Smooth muscle cell (in vitro differentiated cells): ENCODE data around the gene CELF2. TPM values are rescaled to one million over a fixed set of nuclear protein-coding genes. Genes with fewer than 3 reads are reported as not detected.

ENCODE experiments used
- DNase-seq: peaks from one replicate; lab custom pipeline; 2025; ENCODE audit not compliant: unreplicated experiment; lab: John Stamatoyannopoulos, UW
- H2AFZ ChIP-seq: fragments of 200-600 bp; sonication (generic); 2 replicates; pipeline ENCODE4 v1.6.0; 2016; ENCODE audit warnings: antibody characterized with exemption, low read depth, mild to moderate bottlenecking
- H3F3A ChIP-seq: fragments of 200-600 bp; sonication (generic); 2 replicates; pipeline ENCODE4 v1.6.0; 2017; ENCODE audit warnings: antibody characterized with exemption, low read depth
- H3K27ac ChIP-seq: fragments of 200-600 bp; sonication (generic); 2 replicates; pipeline ENCODE4 v1.5.1; 2016; ENCODE audit warnings: low read depth, mild to moderate bottlenecking
- H3K27me3 ChIP-seq: fragments of 200-600 bp; sonication (generic); 2 replicates; pipeline ENCODE4 v1.6.1; 2016; ENCODE audit warnings: low read depth, mild to moderate bottlenecking
- H3K36me3 ChIP-seq: fragments of 200-600 bp; sonication (generic); 2 replicates; pipeline ENCODE4 v1.5.1; 2016; ENCODE audit warnings: low read depth
- H3K4me1 ChIP-seq: fragments of 200-600 bp; sonication (generic); 2 replicates; pipeline ENCODE4 v1.5.1; 2016; ENCODE audit warnings: low read depth
- H3K4me2 ChIP-seq: fragments of 200-600 bp; sonication (generic); 2 replicates; pipeline ENCODE4 v1.6.0; 2016; ENCODE audit warnings: mild to moderate bottlenecking
- H3K4me3 ChIP-seq: fragments of 200-600 bp; sonication (generic); 2 replicates; pipeline ENCODE4 v1.5.1; 2016; ENCODE audit warnings: mild to moderate bottlenecking
- H3K79me2 ChIP-seq: fragments of 200-600 bp; sonication (generic); 2 replicates; pipeline ENCODE4 v1.6.0; 2016; ENCODE audit warnings: low read depth, mild to moderate bottlenecking
- H3K9ac ChIP-seq: fragments of 200-600 bp; sonication (generic); 2 replicates; pipeline ENCODE4 v1.6.0; 2016; ENCODE audit warnings: low read depth
- H3K9me3 ChIP-seq: fragments of 200-600 bp; sonication (generic); replicated peaks from 2 replicates; pipeline ENCODE4 v1.5.1; 2016; ENCODE audit warnings: low read depth
- H4K20me1 ChIP-seq: fragments of 200-600 bp; sonication (generic); 2 replicates; pipeline ENCODE4 v1.6.0; 2016; ENCODE audit warnings: low read depth
- CTCF ChIP-seq: fragments of 200-600 bp; sonication (generic); IDR thresholded peaks from 2 replicates; pipeline ENCODE4 v1.5.1; 2017; ENCODE audit warnings: borderline replicate concordance, mild to moderate bottlenecking, antibody characterized with exemption; ENCODE audit not compliant: insufficient read depth, poor library complexity, severe bottlenecking
- WGBS: methylation state at CpG from one replicate; pipeline ENCODE4 v1.1.7; 2016; ENCODE audit warnings: low lambda C conversion rate; 5-methylcytosine and 5-hydroxymethylcytosine counted together
- polyA plus RNA-seq: library from polyadenylated mRNA; unstranded; fragments of >200 nt; fragmentation: Nextera tagmentation; extraction: Ambion mirVana; gene quantifications from 2 replicates; pipeline ENCODE4 v1.2.1, GENCODE V29; 2016
- total RNA-seq: library from RNA; depleted of rRNA; stranded (reverse); fragments of >200 nt; gene quantifications from 2 replicates; pipeline ENCODE4 v1.2.3, GENCODE V29; 2014

CELF2 gene
- total and polyA plus RNA-seq, 2 experiments from 2014 or later, result 3.0 to 4.7 TPM

- 96% methylated on average over 7 of the region's 7 CpGs for WGBS
- H3K9ac ChIP-seq, result no peak overlapping the region
Measured at GRCh38 chr10:11195623-11196022, 178.0 kb downstream of the CELF2 start.

GRCh38 chr10:11197266-11197712 is 179.6 kb downstream of the CELF2 start:
- H3K36me3 ChIP-seq, result no peaks in the 10 kb centered on the region
- H3K4me2 ChIP-seq, result peak overlapping the region; percentile 57
- DNase-seq, result no peak
- WGBS, result 41% methylated on average over 7 of the region's 7 CpGs
- peaks cover 9% of the 10 kb centered on the region for H3K27me3 ChIP-seq
- TF ChIP-seq CTCF, result no peak
- H4K20me1 ChIP-seq, result no peaks in the 10 kb centered on the region
- H3K9me3 ChIP-seq, result no peaks in the 10 kb centered on the region
- H3K4me3 ChIP-seq, result no peak overlapping the region
- H3K9ac ChIP-seq, result no peak overlapping the region
- no peak overlapping the region for H3K27ac ChIP-seq
- H3K79me2 ChIP-seq, result no peaks in the 10 kb centered on the region
- no peaks in the 10 kb centered on the region for H3F3A ChIP-seq
- H3K4me1 ChIP-seq, result no peaks in the 10 kb centered on the region
- H2AFZ ChIP-seq, result no peak overlapping the region

More at GRCh38 chr10:11195623-11196022, 178.0 kb downstream of the CELF2 start:
- no peaks in the 10 kb centered on the region for H3K9me3 ChIP-seq
- H3F3A ChIP-seq, result no peaks in the 10 kb centered on the region
- DNase-seq, result no peak
- H3K79me2 ChIP-seq, result no peaks in the 10 kb centered on the region
- H3K27ac ChIP-seq, result no peak overlapping the region
- no peaks in the 10 kb centered on the region for H3K36me3 ChIP-seq
- TF ChIP-seq CTCF, result no peak
- peaks cover 5% of the 10 kb centered on the region for H3K27me3 ChIP-seq
- no peaks in the 10 kb centered on the region for H3K4me1 ChIP-seq
- H3K4me2 ChIP-seq, result no peak overlapping the region
- no peak overlapping the region for H3K4me3 ChIP-seq
- no peaks in the 10 kb centered on the region for H4K20me1 ChIP-seq
- H2AFZ ChIP-seq, result no peak overlapping the region

- WGBS, result 18% methylated on average over 3 of the region's 3 CpGs
- Histone ChIP-seq H3F3A (no peaks in the 10 kb centered on the region), H2AFZ (no peak overlapping the region), H3K4me2 (peak overlapping the region; percentile 57), H4K20me1 (no peaks in the 10 kb centered on the region), H3K4me3 (no peak overlapping the region), H3K79me2 (no peaks in the 10 kb centered on the region), H3K4me1 (no peaks in the 10 kb centered on the region), H3K9ac (no peak overlapping the region), H3K27ac (no peak overlapping the region), H3K27me3 (peaks cover 9% of the 10 kb centered on the region), H3K36me3 (no peaks in the 10 kb centered on the region), H3K9me3 (no peaks in the 10 kb centered on the region)
- DNase-seq, result no peak
- no peak for TF ChIP-seq CTCF
Measured at GRCh38 chr10:11197878-11198277, 180.2 kb downstream of the CELF2 start.

GRCh38 chr10:11201911-11202310 is 184.2 kb downstream of the CELF2 start:
- Histone ChIP-seq H3K27ac (no peak overlapping the region), H3K79me2 (no peaks in the 10 kb centered on the region), H4K20me1 (no peaks in the 10 kb centered on the region), H3K9me3 (no peaks in the 10 kb centered on the region), H3K4me3 (no peak overlapping the region), H3K4me2 (no peak overlapping the region), H3K27me3 (peaks cover 16% of the 10 kb centered on the region), H3F3A (no peaks in the 10 kb centered on the region), H3K36me3 (no peaks in the 10 kb centered on the region), H2AFZ (no peak overlapping the region), H3K4me1 (peaks cover 13% of the 10 kb centered on the region), H3K9ac (no peak overlapping the region)
- TF ChIP-seq CTCF, result no peak
- 88% methylated on average over 5 of the region's 5 CpGs for WGBS
- no peak for DNase-seq
